Activated T-helper 1 cell treated with anti-CD3 and anti-CD28 coated beads, Interleukin-2, amount 50 U/mL, for 16 hours (primary cell): ENCODE measurements around the gene PDGFRB.

ENCODE experiments used
- DNase-seq, 2 donors: peaks; one replicate each; pipeline ENCODE4 v3.0.0-alpha.2; 2020; ENCODE audit warnings: low read depth in 1 of 2, low spot score in 1 of 2

The PDGFRB gene

GRCh38 chr5:150068961-150069645 is 86.5 kb downstream of the PDGFRB start:
- no peak for DNase-seq

DNA sequence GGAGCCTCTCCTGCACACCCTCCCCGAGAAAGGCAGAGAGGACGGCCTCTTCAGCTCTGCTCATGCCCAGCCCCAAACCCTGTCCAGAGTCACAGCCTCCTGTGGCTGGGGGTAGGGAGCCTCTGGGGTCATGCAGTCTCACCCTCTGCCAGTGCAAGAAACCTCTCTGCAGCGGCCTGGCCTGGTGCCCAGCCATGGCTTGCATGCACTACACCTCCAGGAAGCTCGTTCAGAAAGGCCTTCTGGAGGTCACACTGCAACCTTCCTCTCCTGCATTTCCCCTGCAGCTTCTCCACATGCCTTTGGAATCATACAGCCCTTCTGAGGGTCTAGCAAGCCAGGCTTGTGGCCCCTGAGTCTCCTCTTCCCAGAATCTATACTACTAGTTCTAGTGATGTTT is 87.2 kb downstream of the PDGFRB start:
- DNase-seq = no peak

GRCh38 chr5:150068071-150068470 is 87.6 kb downstream of the PDGFRB start:
- no peak for DNase-seq

DNA sequence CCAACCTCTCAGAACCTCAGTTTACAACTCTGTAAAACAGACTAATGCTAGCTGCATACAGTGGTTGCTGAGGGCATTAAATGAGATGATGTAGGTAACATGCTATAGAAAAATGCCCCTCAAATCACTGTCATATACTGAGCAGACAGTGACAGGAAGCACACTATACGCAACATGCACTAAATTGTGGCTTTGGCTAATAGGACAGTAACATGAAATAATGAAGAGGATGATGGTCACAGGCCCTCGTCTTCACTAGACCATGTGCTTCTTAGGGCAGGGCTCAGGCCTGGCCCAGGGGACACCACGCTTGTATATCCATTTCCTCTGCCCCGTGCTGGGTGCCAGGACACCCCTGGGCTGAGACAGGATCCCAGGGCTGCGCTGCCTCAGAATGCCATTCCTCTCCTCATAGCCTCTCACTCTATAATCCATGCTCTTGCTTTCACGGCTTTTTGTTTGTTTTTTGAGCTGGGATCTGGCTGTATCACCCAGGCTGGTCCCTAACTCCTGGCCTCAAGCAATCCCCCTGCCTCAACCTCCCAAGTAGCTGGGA is 88.2 kb downstream of the PDGFRB start:
- DNase-seq = no peak

GRCh38 chr5:150066901-150067396 is 88.7 kb downstream of the PDGFRB start:
- no peak for DNase-seq

DNA sequence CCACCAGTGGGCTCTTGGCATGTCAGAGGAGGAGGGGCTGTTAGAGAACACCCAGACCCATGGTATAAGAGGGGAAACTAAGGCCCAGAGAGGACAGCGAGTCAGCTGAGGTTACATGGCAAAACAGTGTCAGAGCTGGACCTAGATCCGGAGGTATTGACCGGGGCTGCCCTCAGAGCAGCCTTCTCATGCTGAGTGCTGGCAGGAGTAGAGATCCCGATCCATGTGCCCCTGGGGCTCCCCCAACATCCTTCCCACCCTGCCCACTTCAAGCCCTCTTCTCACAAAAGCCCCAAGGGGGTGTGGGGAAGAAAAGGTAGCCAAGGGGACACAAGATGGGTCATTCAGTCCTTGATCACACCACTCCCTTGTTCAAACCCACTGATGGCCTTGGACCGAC is 89.2 kb downstream of the PDGFRB start:
- DNase-seq = no peak

DNA sequence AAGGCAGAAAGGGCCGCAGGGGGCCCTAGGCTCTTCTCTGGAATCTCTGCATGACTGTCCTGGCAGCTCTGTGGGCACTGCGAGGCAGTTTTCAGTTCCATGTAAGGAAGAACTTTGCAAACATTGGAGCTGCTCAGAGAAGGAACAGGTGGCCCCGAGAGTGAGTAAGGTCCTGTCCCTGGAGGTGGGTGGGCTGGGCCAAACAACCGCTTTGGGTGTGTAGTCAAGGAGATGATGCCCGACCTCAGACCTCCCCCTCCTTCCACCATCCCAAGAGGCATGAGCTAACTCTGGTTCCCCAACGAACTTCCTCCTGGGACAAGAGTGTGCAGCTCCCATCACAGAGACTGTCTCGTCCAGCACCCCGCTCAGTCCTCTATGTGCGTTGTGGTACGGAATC is 89.8 kb downstream of the PDGFRB start:
- DNase-seq = no peak

- no peak for DNase-seq
Measured at GRCh38 chr5:150065346-150065745, 90.3 kb downstream of the PDGFRB start.

DNA sequence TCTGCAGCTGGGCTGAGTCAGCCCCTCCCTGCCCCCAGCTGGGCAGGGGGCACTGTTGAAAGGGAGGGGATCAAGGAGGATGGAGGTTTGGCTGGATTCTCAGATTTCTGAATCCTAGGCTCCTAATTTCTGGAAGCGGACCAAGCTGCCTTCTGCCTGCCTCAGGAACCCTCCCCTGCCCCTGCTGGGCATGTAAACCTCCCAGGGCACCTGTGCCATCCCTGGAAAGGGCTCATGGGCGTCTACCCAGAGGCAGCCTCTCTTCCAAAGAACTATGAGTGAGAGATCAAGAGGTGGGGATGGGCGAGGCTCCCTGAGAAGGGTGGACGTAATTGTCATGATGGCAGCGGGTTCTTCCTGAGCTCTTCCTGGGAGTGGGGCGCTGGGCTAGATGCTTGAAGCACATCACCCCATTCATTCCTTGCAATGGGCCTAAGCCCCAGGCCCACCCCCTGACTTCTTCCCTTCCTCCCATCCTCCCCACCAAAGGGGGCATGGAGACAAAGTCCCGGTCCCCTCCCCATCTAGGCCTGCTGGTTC is 90.9 kb downstream of the PDGFRB start:
- no peak for DNase-seq
